Suppressor macrophage treated with lipopolysaccharide for 1 hour (primary cell): ENCODE results near the gene ABCA2.
"Not testable (repeated sequence)": the region's sequence is repeated elsewhere in the genome, so short reads cannot be mapped to it uniquely, and the experiment has no call there.

Experiments
- DNase-seq, 3 donors: peaks; one replicate each; pipeline ENCODE4 v3.0.0-alpha.2; 2020 to 2022

Gene ABCA2

DNA sequence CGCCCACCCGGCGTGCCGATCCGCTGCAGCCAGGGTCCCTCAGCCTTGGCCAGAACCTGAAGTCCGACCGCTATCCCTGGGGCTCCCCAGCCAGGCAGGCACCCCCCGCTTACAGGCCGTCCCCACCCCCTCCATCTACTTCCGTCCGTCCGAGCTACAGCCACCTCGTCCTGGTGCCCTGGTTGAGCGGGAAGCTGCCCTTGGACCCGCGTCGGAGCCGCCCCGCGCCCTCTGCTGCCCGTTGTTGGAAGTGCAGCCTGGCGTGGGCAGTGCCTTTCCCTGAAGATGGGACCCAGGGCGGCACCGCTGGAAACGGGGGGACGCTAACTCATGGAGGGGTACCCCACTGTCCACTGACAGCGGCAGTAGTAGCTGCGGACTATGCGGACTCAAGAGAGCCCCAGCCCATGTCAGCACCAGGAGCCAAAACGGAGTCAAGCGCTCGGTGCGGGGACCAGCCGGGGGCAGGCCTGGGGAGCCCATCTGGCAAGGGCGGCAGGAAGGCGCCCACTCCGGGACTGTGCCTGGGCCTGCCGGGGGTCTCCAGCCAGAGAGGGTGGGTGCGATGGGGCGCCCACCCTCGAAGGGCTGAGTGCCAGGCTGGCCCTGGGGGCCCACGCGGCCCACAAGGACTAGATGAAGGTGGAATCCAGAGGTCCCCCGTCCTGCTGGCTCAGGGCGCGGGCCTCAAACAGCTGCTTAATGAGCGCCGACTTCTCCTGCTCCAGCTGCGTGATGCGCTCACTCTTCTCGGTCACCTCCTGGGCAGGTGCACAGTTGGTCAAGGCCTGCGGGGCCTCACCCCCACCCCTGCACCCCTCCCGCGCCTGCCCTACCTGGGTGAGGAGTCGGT, 36.2 kb upstream of the ABCA2 start:
- DNase-seq: peak; percentile 68 to 84 (median 81)

DNA sequence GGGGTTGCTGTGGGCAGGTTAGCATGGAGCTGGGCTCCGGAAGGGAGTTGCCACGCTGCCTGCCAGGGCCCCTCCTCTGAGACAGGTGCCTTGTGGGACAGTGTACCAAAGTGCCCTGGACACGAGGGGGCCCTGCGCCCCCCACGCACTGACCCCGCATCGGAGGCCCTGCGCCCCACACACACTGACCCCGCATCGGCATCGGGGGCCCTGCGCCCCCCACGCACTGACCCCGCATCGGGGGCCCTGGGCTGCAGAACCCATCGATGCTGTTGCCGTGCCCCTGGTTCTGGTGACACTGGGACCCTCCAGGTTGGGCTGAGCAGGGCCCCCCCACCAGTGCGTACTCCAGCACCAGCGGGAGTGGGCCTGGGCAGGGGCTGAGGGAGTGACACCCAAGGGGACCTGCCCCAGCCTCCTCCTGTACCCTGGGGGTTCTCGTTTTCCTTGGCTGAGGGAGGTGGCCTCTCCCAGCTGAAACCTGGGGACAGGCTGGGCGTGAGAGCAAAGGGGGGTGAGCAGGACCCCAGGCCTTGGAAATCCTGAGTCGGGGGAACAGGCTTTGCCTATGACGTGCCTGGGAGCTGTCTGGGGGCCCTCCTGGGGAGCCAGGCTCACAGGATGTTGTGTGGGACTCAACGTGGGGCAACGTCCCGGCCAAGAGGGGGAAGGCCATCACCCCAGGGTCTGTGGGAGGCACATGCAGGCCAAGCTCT, 35.4 kb upstream of the ABCA2 start:
- no peak for DNase-seq

DNA sequence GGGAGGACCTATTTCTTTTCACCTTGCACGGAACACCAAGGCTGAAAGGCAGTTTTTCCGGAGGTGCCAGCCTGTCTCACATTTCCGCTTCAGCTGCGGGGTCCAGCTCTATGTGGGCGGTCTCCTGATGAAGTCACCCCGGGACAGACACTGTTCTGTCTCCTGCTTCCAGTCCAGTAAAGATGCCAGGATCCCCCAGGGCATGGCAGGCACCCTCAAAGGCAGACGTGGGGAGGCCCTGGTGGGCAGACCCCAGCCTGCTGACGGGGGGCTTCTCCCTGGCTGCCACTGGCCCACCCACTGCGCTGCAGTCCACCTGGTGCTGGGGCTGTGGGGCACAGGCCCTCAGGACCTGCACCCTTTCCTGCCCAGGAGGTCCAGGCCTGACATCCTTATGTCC, 34.8 kb upstream of the ABCA2 start:
- not testable (repeated sequence) for DNase-seq

DNA sequence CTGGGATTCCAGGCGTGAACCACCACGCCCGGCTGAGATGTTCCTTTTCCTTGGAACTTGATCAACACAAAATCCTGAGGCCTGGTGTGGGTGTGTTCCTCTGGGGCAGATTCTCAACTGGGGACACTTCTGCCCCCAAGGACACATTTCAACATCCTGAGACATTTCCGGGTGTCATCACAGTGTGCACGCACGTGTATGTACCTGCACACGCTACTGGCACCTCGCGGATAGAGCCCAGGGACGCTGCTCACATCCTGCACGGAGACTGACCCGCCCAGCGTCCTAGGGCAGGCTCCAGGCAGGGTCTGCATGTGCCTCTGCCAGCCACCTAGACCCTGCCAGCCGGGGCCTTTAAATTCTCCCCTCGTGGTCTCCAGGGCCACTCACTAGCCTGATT, 34.3 kb upstream of the ABCA2 start:
- no peak for DNase-seq

DNA sequence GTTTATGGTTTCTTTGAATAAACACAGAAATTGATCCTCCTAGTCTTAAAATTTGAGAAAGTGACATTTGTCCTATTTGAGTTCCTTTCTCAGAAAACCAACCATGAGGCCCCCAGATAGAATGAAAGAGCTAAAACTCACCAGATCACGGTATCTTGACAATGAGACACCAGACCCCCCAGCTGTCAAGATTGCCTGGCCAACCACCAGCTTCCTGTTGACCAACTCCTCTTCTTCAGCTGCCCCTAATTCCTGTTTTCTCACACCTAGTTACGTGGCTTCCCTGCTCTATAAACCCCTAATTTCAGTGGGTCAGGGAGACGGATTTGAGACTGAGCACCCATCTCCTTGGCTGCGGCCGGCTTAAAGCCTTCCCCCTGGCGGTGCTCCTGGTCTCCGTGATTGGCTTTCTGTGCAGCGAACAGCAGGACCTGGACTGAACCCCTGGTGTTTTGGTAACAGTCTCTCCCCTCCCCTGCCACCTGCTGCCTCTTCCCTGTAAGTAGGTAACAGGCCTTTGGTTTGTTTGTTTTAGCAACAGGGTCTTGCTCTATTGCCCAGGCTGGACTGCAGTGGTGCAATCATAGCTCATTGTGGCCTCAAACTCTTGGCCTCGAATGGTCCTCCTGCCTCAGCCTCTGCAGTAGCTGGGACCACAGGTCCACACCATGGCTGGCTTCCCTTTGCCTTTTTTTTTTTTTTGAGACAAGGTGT, 30.6 kb upstream of the ABCA2 start:
- DNase-seq: no peak

DNA sequence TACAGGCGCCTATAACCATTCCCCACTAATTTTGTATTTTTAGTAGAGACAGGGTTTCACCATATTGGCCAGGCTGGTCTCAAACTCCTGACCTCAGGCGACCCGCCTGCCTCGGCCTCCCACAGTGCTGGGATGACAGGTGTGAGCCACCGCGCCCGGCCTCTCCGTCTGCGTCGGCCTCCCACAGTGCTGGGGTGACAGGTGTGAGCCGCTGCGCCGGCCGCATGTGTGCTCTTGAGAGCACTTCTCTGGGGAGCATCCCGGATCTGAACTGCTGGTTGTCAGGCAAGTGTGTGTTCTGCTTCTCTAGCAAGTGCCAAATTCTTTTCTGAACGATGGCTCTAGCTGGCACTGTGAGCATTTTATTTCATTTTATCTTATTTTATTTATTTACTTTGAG, 29.5 kb upstream of the ABCA2 start:
- no peak for DNase-seq

DNA sequence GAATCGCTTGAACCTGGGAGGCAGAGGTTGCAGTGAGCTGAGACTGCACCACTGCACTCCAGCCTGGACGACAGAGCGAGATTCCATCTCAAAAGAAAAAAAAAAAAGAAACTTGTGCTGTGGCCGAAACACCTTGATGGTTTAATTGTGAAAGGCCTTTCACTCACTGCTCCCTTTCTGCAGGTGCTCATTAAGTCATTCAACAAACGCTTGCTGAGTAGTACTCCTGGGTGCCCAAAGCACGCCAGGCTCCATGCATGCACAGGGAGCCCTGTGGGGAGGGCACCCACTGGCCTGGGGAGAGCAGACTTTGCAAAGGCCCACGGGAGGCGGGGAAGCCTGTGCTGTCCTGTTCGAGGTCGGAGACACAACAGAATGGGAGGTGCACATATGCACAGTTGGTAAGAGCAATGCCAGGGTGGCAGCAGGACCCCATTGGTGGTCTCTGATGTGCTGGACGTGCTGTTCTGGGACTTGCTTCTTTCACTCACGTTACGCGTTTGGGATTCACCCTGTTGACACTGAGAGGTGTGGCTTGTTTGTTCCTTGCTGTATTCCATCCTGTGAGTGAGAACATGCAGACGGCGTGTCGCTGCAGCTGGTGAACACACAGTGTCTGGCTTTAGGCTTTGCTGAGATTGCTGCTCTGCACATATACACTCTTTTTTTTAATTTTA, 28.8 kb upstream of the ABCA2 start:
- DNase-seq: no peak

DNA sequence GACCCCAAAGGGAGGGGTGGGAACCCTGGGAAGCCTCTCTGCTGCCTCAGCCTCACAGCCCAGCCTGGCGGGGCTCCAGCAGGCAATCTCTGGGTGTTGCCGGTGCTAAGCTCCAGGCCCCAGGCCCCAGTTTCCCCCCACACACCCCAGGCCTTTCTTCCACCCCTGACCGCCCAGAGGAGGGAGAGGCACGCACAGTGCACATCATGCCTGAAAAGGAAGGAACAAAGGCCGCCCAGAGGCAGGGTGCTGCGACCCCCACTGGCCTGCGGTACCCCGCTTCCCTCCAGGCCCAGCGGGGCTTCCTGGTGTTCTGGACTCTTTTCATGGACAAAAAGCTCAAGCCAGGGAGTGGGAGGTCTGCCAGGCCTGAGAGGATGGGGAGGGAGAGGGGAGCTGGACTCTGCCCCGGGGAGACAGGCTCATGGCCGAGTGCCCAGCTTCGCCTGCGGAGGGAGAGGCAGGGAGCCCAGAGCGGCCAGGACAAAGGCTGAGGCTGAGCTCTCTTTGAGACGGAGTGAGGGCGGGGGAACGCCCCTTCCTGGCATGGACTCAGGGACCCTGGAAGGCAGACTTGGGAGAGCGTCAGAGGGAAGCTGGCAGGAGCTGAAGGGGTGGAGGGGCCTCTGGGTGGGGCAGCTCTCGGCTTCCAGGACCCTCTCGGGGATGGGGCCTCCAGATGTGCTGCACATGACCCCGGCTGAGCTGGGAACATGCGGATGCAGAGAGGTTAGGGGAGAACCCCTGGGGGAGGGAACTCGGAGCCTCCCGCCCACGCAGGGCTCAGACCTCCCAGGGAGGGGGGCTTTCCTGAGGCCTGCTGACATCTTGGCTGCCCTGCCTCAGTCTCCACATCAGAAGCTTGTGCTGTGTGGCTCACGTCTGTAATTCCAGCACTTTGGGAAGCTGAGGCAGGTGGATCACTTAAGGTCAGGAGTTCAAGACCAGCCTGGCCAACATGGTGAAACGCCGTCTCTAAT, 27.6 kb upstream of the ABCA2 start:
- no peak for DNase-seq

DNA sequence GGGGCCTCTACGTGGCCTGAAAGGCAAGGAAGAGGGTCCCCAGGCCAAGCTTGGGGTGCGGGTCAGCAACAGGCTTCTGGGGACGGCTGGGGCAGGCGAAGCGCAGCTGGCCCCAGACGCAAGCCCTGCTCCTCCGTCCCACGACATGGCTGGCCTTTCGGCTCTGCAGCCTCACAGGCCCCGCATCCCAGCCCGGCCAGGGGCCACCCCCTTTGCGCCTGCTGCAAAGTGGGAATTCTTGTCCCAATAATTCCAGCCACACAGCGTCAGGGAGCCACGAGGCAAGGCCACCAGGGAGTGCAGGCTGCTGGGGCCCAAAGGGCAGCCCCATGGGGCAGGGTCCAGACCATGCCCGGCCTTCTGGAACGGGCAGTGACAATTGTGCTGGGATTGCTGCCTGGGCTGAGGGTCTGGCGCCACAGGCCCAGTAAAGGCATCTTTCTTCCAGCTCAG, 26.9 kb upstream of the ABCA2 start:
- DNase-seq: no peak

DNA sequence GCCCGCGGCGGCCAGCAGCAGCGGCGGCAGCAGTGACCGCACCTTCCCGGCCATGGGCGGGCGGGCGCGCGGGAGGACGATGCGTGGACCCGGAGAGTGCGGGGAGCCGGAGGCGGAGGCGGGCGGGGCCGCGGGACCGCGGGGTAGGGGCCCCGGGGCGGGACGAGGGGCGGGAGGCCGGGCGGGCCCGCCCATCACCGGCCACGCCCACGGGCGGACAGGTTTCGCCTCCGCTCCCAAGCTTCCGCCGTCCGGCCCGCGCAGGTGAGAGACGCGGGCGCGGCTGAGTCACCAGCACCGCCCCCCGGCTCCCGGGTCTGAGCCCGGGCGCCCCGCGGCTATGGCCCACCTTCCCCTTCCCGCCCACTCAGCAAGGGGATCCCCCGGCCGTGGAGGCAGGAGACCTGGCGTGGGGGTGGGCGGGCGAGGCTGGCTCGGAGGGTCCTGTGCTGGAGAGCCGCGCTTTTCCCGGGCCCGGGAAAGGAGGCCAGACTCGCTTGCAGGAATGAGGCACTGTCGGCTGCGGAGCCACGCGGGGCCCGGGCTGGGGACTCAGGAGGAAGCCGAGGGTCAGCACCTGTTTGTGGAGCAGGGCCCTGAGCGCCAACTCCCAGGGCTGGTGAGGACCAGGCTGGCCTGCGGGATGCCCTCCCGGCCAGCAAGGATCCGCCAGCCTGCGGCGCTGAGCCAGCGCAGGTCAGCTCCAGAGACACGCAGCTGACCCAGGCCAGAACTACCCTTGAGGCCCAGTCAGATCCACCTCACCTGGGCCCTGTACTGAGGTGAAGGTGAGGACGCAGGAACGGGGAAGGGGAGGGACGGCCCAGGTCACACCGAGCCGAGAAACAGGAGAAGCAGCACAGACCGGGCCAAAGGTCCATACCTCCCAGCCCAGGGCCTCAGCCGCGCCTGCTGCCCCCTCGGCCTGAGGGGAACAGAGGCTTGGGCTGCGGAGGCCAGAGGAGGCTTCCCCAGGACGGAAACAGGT, 26.2 kb upstream of the ABCA2 start, which contains the start of gene ENTPD2:
Gene ENTPD2, minus strand, starts transcription at position 118 of the 988 bp plus-strand sequence. Its CDS starts 64 bp downstream, at position 54.
- DNase-seq: no peak

DNA sequence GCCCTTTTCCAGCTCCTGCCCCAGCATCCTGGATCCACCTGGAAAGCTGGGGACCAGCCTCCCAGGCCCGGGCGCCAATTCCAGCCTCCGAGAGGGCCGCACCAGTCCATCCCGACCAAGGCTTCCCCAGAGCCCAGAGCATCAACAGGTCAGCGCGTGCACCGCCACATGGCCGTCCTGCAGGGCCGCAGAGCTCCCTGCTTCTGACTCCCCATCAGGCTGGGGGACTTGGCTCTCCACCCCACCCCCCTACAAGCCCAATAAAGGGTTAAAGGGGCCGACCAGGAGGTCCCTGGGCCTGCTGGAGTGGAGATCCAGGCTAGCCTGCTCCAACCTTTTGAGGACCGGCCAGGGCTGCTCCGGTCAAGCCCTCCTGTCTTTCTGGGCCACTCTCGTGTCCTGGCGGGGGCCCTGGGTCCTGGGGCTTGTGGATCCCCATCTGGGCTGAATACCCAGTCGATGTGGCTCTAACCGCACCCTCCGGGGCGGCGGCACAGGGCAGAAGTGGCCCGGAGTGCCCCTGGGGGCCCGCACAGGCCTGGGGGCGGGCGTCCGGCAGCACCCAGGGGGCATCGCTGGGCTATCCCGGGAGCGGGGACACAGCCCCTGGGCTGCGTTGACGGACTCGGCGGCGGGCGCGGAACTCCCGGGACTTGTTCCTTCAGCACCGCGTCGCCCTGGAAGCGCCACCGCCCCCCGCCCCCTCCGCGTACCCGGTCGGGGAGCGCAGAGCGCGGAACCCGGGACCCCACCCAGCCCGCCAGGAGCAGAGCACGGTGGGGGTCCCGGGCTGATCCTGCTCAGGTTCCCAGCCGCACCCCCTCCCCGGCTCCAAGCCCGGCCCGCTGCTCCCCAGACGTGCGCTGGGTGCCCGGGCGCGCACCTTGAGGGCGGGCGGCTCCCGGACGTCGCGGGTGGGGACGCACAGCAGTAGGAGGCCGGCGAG, 25.2 kb upstream of the ABCA2 start:
- no peak for DNase-seq

DNA sequence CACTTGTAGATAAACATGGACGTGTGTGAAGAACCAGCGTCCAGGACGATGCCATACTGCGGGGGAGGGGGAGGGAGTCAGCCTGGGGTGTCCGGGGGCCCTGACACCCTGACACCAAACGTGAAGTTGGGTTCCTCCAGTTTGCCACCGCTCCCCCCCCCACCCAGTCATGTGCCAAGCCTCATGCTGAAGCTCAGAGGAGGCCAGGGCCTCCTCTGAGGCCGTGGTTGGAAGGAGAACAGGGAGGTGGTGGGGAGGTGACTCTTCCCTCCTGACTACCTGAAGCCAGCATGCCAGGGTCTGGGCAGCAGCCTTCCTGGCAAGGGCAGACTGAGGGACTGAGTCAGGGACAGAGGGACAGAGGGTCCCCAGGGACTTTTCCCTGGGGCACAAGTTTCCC, 24.3 kb upstream of the ABCA2 start:
- no peak for DNase-seq

DNA sequence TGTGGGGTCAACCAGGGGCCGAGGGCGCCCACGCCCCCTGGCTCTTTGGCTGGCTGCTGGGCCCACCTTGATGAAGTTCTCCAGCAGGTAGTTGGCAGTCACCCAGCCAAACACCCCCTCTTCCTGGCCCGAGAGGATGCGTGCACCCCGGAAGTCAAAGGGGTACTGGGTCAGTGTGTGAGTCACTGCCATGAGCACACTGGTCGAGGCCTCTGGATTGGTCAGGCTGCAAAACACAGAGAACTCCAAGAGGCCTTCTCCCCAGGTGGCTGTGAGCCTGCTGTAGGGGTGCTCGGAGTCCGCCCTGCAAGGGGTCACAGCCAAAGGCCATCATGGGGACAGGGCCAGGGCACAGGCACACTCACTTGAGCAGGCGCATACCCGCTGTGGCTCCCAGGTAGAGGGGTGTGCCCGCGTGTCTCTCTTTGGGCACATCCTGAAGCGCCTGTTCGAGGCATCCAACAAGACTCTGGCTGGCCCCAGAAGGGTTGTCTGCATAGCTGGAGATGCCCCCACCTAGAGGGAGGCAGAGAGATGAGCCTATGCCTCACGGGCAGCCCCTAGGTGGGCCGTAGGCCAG, 23.2 kb upstream of the ABCA2 start:
- DNase-seq: no peak

DNA sequence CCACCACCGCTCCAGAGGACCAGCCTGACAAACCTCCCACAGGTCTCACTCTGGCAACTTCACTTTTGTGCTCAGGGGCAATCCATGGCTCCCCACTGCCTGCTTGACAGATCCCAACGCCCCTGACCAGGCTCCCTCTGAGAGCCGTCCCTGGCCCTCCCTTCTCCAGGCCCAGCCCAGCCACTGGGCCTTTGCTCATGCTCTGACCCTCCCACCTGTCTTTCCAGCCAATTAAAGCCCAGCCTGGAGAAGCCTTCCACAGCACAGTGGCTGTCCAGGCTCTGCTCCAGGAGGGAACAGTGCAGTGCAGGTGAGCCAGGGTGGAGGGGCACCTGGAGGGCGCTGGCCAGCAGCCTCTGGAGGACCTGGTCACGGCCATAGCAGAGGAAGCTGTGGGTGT, 22.5 kb upstream of the ABCA2 start:
- no peak for DNase-seq

DNA sequence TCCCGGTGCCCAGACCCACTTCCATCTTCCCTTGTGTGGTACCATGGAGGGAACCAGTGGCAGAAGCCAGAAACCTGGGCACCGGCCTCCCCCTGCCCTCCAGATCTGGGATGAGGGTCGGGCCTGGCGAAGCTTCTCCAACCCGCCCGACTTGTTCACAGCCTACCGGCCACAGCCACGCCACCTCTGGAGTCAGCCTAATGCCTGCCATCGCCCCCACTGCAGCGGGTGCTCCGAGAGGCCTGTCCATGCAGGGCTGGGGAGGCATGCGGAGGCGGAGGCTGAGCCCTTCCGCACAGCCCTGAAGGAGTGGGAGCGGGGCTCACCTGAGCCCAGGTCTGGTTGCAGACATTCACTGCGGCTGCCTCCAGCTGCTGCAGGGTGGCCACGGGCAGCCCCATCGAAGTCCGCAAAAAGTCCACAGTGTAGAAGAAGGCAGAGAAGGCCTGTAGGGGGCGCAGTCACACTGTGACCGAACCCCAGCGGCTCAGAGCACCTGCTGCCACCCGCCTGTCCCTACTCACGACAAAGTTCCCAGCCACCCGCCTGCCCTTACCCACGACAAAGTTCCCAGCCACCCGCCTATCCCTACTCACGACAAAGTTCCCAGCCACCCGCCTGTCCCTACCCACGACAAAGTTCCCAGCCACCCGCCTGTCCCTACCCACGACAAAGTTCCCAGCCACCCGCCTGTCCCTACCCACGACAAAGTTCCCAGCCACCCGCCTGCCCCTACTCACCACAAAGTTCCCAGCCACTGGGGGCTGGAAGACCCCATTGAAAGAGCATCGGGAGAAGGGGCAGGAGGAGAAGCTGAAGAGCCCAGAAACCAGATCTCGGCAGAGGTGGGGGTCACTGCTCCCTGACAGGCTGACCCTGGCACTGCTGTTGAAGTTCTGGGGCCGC, 21.8 kb upstream of the ABCA2 start:
- DNase-seq: peak; percentile 62 to 82 (median 69)

DNA sequence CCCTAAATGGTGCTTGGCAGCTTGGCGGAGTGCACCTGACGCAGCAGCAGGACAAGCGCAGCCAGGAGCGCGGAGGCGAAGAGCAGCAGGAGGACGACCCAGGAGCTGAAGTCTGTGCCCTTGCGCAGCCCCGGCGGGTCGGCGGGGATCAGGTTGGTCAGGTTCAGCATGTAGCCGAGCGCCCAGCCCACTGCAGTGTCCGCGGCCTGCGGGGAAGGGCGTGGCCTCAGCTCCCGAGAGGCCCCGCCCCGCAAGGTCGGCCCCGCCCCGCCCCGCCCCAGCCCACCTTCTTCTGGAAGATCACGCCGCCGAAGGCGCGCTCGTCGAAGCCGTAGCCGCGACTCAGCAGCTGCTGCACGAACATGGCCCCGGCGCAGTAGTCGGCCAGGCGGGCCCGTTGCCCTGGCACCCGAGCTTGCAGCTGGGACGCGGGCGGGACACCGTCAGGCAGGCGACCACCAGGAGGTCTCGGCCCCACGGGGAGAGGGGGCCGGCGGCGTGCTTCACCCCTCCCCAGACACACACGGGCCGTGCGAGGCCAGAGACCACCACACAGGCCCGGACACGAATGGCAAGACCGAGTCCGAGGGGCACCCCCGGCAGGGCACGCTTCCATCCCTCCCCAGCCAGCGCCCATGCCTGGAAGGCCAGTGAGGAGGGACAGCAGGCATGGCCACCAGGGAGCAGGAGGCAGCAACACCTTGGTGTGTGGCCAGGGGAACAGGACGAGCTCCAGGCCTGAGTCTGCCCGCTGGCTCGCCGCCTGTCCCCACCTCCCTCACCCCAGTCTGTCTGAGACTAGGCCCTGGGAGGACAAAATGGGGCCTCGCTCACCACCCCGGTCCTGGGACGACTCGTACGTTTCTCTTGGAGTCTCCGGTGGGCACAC, 20.9 kb upstream of the ABCA2 start:
- DNase-seq: no peak
